HEK293 (cell line): Measurements from ENCODE around the gene DNAJB11.

Source experiments
- GLI2 ChIP-seq: fragments of 450-650 bp; formaldehyde crosslinking; IDR thresholded peaks from 2 replicates; pipeline ENCODE4; 2017; ENCODE audit warnings: missing biosample characterization, missing genetic modification characterization, low read depth, borderline replicate concordance
- PRDM10 ChIP-seq: fragments of 450-650 bp; formaldehyde crosslinking; IDR thresholded peaks from 2 replicates; pipeline ENCODE4 v1.5.1; 2016; ENCODE audit warnings: missing biosample characterization, missing genetic modification characterization
- TCF7L2 ChIP-seq: IDR thresholded peaks from 2 replicates; pipeline ENCODE4 v1.6.1; 2011; ENCODE audit warnings: low read depth, mild to moderate bottlenecking, inconsistent platforms, low read length, moderate library complexity, borderline replicate concordance
- ZNF112 ChIP-seq: fragments of 450-650 bp; formaldehyde crosslinking; IDR thresholded peaks from 2 replicates; pipeline ENCODE4 v1.5.0; 2017; ENCODE audit warnings: missing biosample characterization, missing genetic modification characterization
- ZNF449 ChIP-seq: fragments of 450-650 bp; formaldehyde crosslinking; IDR thresholded peaks from 2 replicates; pipeline ENCODE4 v1.5.1; 2017; ENCODE audit warnings: missing biosample characterization, mild to moderate bottlenecking, missing genetic modification characterization, moderate library complexity
- ZNF830 ChIP-seq: fragments of 450-650 bp; IDR thresholded peaks from 2 replicates; pipeline ENCODE4 v1.5.0; 2018; ENCODE audit warnings: missing biosample characterization, missing genetic modification characterization, low read depth, mild to moderate bottlenecking, moderate library complexity
- ZSCAN18 ChIP-seq: fragments of 450-650 bp; formaldehyde crosslinking; IDR thresholded peaks from 2 replicates; pipeline ENCODE4 v1.5.1; 2016; ENCODE audit warnings: missing biosample characterization, missing genetic modification characterization
- TF ChIP-seq, protein P1 (sequence below): fragments of 450-650 bp; formaldehyde crosslinking; IDR thresholded peaks from 2 replicates; pipeline ENCODE4 v1.5.1; 2016; ENCODE audit warnings: missing biosample characterization, missing genetic modification characterization
- TF ChIP-seq, protein P2 (sequence below): fragments of 450-650 bp; formaldehyde crosslinking; IDR thresholded peaks from 2 replicates; pipeline ENCODE4 v1.5.1; 2016; ENCODE audit warnings: missing biosample characterization, missing genetic modification characterization

DNA sequence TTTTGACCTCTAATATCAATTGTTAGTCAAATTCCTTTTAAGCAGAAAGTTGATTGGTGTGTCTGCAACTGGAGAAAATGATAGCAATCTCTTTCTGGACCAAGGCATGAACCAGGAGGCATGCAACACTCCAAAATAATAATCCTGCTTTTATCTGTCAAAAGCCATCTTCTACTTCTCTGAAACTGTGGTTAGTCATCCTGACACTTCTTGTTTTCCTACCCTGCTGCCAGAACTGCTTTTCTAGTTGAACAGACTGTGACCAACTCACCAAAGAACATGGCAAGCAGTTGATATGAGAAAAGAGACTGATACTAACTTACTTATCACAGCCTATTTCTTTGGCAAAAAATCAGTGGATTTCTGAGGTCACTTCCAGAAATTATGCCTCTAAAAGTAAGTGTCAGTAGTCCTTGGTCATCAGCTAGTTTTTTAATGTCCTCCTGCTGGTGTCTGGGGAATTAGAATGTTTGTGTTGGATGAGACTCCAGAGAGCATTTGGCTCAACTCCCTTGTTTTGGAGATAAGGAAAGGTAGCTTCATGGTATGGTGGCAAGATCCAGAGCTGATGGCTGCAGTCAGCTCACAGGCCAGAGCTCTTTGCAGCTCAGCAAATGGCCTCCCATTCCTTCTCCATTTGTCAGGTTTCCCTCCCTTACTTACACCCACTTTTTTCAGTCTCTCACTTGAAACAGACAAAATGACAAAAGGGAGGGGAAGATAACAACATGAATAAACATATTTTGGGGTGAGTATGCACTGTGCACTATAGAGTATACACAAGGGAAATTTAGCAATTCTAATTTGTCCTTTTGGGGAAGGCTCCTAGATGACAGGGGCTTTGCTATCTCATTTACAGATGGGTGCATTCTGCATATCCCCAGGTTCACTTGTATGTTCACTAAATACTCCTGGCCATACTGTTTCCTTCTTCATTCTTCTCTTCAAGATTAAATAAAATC, 33.4 kb upstream of the DNAJB11 start:
- TF ChIP-seq GLI2 (tag by site-specific recombination) (no peak), PRDM10 (tag by site-specific recombination) (no peak), ZSCAN18 (tag by site-specific recombination) (no peak), ZNF830 (no peak), ZNF112 (no peak), TCF7L2 (no peak), ZNF449 (tag by site-specific recombination) (no peak)
- TF ChIP-seq, protein P1, sequence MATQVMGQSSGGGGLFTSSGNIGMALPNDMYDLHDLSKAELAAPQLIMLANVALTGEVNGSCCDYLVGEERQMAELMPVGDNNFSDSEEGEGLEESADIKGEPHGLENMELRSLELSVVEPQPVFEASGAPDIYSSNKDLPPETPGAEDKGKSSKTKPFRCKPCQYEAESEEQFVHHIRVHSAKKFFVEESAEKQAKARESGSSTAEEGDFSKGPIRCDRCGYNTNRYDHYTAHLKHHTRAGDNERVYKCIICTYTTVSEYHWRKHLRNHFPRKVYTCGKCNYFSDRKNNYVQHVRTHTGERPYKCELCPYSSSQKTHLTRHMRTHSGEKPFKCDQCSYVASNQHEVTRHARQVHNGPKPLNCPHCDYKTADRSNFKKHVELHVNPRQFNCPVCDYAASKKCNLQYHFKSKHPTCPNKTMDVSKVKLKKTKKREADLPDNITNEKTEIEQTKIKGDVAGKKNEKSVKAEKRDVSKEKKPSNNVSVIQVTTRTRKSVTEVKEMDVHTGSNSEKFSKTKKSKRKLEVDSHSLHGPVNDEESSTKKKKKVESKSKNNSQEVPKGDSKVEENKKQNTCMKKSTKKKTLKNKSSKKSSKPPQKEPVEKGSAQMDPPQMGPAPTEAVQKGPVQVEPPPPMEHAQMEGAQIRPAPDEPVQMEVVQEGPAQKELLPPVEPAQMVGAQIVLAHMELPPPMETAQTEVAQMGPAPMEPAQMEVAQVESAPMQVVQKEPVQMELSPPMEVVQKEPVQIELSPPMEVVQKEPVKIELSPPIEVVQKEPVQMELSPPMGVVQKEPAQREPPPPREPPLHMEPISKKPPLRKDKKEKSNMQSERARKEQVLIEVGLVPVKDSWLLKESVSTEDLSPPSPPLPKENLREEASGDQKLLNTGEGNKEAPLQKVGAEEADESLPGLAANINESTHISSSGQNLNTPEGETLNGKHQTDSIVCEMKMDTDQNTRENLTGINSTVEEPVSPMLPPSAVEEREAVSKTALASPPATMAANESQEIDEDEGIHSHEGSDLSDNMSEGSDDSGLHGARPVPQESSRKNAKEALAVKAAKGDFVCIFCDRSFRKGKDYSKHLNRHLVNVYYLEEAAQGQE (tag by site-specific recombination): no peak
- TF ChIP-seq, protein P2, sequence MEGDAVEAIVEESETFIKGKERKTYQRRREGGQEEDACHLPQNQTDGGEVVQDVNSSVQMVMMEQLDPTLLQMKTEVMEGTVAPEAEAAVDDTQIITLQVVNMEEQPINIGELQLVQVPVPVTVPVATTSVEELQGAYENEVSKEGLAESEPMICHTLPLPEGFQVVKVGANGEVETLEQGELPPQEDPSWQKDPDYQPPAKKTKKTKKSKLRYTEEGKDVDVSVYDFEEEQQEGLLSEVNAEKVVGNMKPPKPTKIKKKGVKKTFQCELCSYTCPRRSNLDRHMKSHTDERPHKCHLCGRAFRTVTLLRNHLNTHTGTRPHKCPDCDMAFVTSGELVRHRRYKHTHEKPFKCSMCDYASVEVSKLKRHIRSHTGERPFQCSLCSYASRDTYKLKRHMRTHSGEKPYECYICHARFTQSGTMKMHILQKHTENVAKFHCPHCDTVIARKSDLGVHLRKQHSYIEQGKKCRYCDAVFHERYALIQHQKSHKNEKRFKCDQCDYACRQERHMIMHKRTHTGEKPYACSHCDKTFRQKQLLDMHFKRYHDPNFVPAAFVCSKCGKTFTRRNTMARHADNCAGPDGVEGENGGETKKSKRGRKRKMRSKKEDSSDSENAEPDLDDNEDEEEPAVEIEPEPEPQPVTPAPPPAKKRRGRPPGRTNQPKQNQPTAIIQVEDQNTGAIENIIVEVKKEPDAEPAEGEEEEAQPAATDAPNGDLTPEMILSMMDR: no peak
